ENCODE data around the gene MLC1.

- TF ChIP-seq CTCF (optimal IDR thresholded peaks at IDR 0.05 in 1 of 3, IDR thresholded peaks at IDR 0.05 in 1 of 3, conservative IDR thresholded peaks at IDR 0.05 in 1 of 3; ENCODE audit: extremely low read depth in 1 of 3, insufficient read depth in 2 of 3, low read length in 3 of 3) = no peak
- TF ChIP-seq EZH2 (IDR thresholded peaks at IDR 0.05; ENCODE audit: low read length) = no peak
Measured at GRCh38 chr22:50083462-50084079, 1.7 kb downstream of the MLC1 start.
